Measurements from ENCODE around the gene HES2.
A peak's percentile ranks its signal among the peaks of the same experiment; 100 is the strongest.

HES2 gene

GRCh38 chr1:6416906-6417305, 2.8 kb downstream of the HES2 start:
- TF ChIP-seq, protein P1, sequence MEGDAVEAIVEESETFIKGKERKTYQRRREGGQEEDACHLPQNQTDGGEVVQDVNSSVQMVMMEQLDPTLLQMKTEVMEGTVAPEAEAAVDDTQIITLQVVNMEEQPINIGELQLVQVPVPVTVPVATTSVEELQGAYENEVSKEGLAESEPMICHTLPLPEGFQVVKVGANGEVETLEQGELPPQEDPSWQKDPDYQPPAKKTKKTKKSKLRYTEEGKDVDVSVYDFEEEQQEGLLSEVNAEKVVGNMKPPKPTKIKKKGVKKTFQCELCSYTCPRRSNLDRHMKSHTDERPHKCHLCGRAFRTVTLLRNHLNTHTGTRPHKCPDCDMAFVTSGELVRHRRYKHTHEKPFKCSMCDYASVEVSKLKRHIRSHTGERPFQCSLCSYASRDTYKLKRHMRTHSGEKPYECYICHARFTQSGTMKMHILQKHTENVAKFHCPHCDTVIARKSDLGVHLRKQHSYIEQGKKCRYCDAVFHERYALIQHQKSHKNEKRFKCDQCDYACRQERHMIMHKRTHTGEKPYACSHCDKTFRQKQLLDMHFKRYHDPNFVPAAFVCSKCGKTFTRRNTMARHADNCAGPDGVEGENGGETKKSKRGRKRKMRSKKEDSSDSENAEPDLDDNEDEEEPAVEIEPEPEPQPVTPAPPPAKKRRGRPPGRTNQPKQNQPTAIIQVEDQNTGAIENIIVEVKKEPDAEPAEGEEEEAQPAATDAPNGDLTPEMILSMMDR (IDR thresholded peaks at IDR 0.05; ENCODE audit: low read depth, low read length), result no peak
- no peak overlapping the region for H3K4me3 ChIP-seq (replicated peaks in 1 of 2; ENCODE audit: low read depth in 2 of 2, low read length in 2 of 2)
- DNase-seq (ENCODE audit: low read depth in 2 of 2), result no peak

GRCh38 chr1:6416295-6416656, 3.4 kb downstream of the HES2 start:
- no peak for DNase-seq (ENCODE audit: low read depth in 2 of 2)
- TF ChIP-seq, protein P1 (IDR thresholded peaks at IDR 0.05; ENCODE audit: low read depth, low read length), result no peak
- no peak overlapping the region for H3K4me3 ChIP-seq (replicated peaks in 1 of 2; ENCODE audit: low read depth in 2 of 2, low read length in 2 of 2)

GRCh38 chr1:6414881-6415626, 4.7 kb downstream of the HES2 start:
- TF ChIP-seq, protein P1 (IDR thresholded peaks at IDR 0.05; ENCODE audit: low read depth, low read length), result no peak
- no peak overlapping the region for H3K4me3 ChIP-seq (replicated peaks in 1 of 2; ENCODE audit: low read depth in 2 of 2, low read length in 2 of 2)
- DNase-seq (ENCODE audit: low read depth in 2 of 2), result no peak

DNA sequence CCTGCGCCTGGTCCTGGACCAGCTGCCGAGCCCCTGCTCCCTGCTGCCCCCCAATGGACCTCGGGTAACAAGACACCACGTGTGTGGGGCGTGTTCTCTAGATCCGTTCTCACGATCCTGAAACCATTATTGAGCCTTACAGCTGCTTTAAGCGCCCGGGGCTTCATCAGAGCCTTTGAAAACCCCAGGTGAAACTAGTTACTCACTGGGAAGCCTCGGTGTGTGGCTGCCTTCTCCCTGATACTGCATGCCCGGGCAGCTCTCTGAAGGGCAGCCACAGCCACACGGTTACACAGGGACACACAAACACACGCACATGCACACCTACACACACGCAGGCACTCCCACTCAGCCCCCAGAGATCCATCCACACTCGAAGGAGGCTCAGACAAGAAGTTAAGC, 5.3 kb downstream of the HES2 start:
- H3K4me3 ChIP-seq (replicated peaks in 1 of 2; ENCODE audit: low read depth in 2 of 2, low read length in 2 of 2), result no peak overlapping the region

DNA sequence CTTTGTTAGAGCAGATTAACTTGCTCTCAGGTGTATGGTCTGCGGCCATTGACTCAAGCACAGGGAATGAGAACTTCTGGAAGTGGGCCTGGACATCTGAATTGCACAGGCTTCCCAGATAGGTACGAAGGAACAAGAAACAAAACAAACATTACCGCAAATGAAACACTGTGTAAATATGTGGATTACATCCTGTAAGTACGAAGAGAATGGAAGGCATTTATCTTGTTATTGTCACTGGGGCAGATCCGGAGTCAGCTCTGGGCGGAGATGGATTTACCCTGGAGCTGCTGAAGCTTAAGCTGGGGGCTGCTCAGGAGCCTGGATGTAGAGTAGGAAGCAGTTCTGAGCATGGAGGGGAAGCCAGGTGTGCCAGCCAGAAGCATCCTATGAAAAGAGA, 6.8 kb downstream of the HES2 start:
- TF ChIP-seq, protein P1 (IDR thresholded peaks at IDR 0.05; ENCODE audit: low read depth, low read length), result no peak
- DNase-seq (ENCODE audit: low read depth in 2 of 2), result peak in 1 of 2 donors; percentile 56
- H3K4me3 ChIP-seq (replicated peaks in 1 of 2; ENCODE audit: low read depth in 2 of 2, low read length in 2 of 2), result no peak overlapping the region

More for the DNA sequence above, 5.3 kb downstream of the HES2 start:
- peak; percentile 46 to 62 for DNase-seq (ENCODE audit: low read depth in 2 of 2)
- TF ChIP-seq, protein P1 (IDR thresholded peaks at IDR 0.05; ENCODE audit: low read depth, low read length), result peak; percentile 71

GRCh38 chr1:6410248-6410893, 9.3 kb downstream of the HES2 start:
- TF ChIP-seq, protein P1 (IDR thresholded peaks at IDR 0.05; ENCODE audit: low read depth, low read length), result no peak
- H3K4me3 ChIP-seq (replicated peaks in 1 of 2; ENCODE audit: low read depth in 2 of 2, low read length in 2 of 2), result no peak overlapping the region
- DNase-seq (ENCODE audit: low read depth in 2 of 2), result no peak

All from cardiac fibroblast (primary cell).